Endodermal cell (in vitro differentiated cells): Measurements from ENCODE around the gene ALAS1. TPM values are rescaled to one million over a fixed set of nuclear protein-coding genes. Genes with fewer than 3 reads are reported as not detected.
A peak's percentile ranks its signal among the peaks of the same experiment; 100 is the strongest.
"Not testable (repeated sequence)": the region's sequence is repeated elsewhere in the genome, so short reads cannot be mapped to it uniquely, and the experiment has no call there.

Source experiments
- DNase-seq: peaks from one replicate; pipeline ENCODE4 v3.0.0-alpha.2; 2017
- H3K27ac ChIP-seq: 2 replicates; pipeline ENCODE4 v1.5.1; 2013; ENCODE audit warnings: mild to moderate bottlenecking, low read depth, low read length, moderate library complexity
- H3K27me3 ChIP-seq: 2 replicates; pipeline ENCODE4 v1.6.1; 2013; ENCODE audit warnings: mild to moderate bottlenecking, low read length, moderate library complexity; ENCODE audit not compliant: insufficient read depth, control insufficient read depth, poor library complexity, severe bottlenecking
- H3K36me3 ChIP-seq: 2 replicates; pipeline ENCODE4 v1.7.0; 2013; ENCODE audit warnings: mild to moderate bottlenecking, low read length, moderate library complexity; ENCODE audit not compliant: control insufficient read depth, insufficient read depth
- H3K4me1 ChIP-seq: one replicate; pipeline ENCODE4 v1.7.0; 2013; ENCODE audit warnings: low read length; ENCODE audit not compliant: control insufficient read depth, insufficient read depth
- H3K4me3 ChIP-seq: 2 replicates; pipeline ENCODE4 v1.5.1; 2013; ENCODE audit warnings: mild to moderate bottlenecking, low read length, moderate library complexity
- H3K9ac ChIP-seq: 2 replicates; pipeline ENCODE4 v1.6.1; 2013; ENCODE audit warnings: mild to moderate bottlenecking, low read length, moderate library complexity; ENCODE audit not compliant: poor library complexity, severe bottlenecking; ENCODE audit errors: extremely low read depth
- H3K9me3 ChIP-seq: 2 replicates; pipeline ENCODE4 v1.6.1; 2013; ENCODE audit warnings: mild to moderate bottlenecking, low read length, moderate library complexity; ENCODE audit not compliant: control insufficient read depth
- H3K27ac Mint-ChIP-seq: 2 replicates; pipeline ENCODE4 v1.8.0; 2020; ENCODE audit warnings: mixed read lengths
- H3K27me3 Mint-ChIP-seq: 2 replicates; pipeline ENCODE4 v1.8.0; 2021; ENCODE audit warnings: mild to moderate bottlenecking, mixed read lengths; ENCODE audit not compliant: insufficient read depth
- H3K36me3 Mint-ChIP-seq: 2 replicates; pipeline ENCODE4 v1.8.0; 2020; ENCODE audit warnings: low read depth, mixed read lengths
- H3K4me1 Mint-ChIP-seq: 2 replicates; pipeline ENCODE4 v1.8.0; 2020; ENCODE audit warnings: mixed read lengths
- H3K4me3 Mint-ChIP-seq: 2 replicates; pipeline ENCODE4 v1.8.0; 2020; ENCODE audit warnings: mild to moderate bottlenecking, moderate library complexity, mixed read lengths
- H3K9me3 Mint-ChIP-seq: 2 replicates; pipeline ENCODE4 v1.8.0; 2020; ENCODE audit warnings: mild to moderate bottlenecking, mixed read lengths
- WGBS, 2 experiments: methylation state at CpG; one replicate each; pipeline versions ENCODE4 v1.1.5 to v1.1.7; 2013; ENCODE audit warnings: missing lambda C conversion rate in 2 of 2, mixed read lengths in 1 of 2; ENCODE audit not compliant: insufficient coverage in 1 of 2, insufficient read length in 1 of 2; 5-methylcytosine and 5-hydroxymethylcytosine counted together
- total RNA-seq, 2 donors: library from RNA; stranded (reverse); fragmentation: NEBNext Ultra II Directional in 1 of 2; extraction: Animal tissue kit (Norgen Biotek cat#: 25700) in 1 of 2; gene quantifications; 2 replicates in 1 of 2; 3 replicates in 1 of 2; pipeline ENCODE4 v1.2.1, GENCODE V29; 2021
- TF ChIP-seq, protein P1 (sequence below): fragments of 200-600 bp; sonication (generic); conservative IDR thresholded peaks from 2 replicates; pipeline ENCODE4 v1.5.0; 2021; ENCODE audit warnings: antibody characterized with exemption, mild to moderate bottlenecking

Gene ALAS1
- total RNA-seq, 2 donors from 2014 or later, result 33.6 to 50.1 TPM

DNA sequence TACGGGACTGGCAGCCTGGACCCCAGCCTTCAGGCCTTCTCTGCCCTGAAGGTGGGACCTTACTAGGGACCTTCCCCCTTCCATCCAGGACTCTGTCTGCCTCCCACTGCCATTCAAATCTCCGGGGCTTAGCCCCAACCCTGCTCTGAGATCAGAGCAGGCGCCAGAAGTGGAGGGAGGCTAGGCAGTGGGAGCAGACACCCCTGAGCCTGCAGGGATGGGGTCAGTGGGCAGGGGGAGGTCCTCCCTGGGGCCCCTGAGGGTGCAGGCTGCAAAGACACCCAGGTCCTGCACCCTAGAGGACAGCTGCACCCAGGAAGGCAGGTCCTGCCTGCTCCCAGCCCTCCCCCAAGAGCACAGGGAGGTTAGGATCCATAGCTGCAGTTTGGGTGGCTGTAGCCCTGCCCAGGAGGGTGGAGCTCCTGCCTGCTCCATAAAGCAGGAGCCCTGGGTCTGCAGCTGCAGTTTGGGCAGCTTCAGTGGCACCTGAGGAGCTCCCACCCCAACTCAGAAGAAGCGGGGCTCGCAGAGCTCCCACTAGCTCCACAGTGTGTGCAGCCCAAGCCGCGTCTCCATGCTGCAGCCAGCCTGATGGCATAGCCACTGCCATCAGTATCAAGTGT lies 35.6 kb upstream of the ALAS1 start:
- Histone ChIP-seq H3K36me3 (no peaks in the 10 kb centered on the region), H3K4me1 (no peaks in the 10 kb centered on the region), H3K4me3 (no peak overlapping the region), H3K27me3 (no peaks in the 10 kb centered on the region), H3K9me3 (peaks cover 14% of the 10 kb centered on the region), H3K9ac (no peak overlapping the region), H3K27ac (no peak overlapping the region)
- peaks cover 1% of the 10 kb centered on the region for H3K4me1 Mint-ChIP-seq
- H3K27ac Mint-ChIP-seq, result no peak overlapping the region
- H3K4me3 Mint-ChIP-seq, result no peak overlapping the region
- H3K36me3 Mint-ChIP-seq, result no peaks in the 10 kb centered on the region
- 87 to 96% methylated on average over 3 to 7 of the region's 7 CpGs for WGBS, 2 experiments
- TF ChIP-seq, protein P1, sequence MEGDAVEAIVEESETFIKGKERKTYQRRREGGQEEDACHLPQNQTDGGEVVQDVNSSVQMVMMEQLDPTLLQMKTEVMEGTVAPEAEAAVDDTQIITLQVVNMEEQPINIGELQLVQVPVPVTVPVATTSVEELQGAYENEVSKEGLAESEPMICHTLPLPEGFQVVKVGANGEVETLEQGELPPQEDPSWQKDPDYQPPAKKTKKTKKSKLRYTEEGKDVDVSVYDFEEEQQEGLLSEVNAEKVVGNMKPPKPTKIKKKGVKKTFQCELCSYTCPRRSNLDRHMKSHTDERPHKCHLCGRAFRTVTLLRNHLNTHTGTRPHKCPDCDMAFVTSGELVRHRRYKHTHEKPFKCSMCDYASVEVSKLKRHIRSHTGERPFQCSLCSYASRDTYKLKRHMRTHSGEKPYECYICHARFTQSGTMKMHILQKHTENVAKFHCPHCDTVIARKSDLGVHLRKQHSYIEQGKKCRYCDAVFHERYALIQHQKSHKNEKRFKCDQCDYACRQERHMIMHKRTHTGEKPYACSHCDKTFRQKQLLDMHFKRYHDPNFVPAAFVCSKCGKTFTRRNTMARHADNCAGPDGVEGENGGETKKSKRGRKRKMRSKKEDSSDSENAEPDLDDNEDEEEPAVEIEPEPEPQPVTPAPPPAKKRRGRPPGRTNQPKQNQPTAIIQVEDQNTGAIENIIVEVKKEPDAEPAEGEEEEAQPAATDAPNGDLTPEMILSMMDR, result no peak
- peaks cover 25% of the 10 kb centered on the region for H3K9me3 Mint-ChIP-seq
- DNase-seq, result no peak
- H3K27me3 Mint-ChIP-seq, result no peaks in the 10 kb centered on the region

DNA sequence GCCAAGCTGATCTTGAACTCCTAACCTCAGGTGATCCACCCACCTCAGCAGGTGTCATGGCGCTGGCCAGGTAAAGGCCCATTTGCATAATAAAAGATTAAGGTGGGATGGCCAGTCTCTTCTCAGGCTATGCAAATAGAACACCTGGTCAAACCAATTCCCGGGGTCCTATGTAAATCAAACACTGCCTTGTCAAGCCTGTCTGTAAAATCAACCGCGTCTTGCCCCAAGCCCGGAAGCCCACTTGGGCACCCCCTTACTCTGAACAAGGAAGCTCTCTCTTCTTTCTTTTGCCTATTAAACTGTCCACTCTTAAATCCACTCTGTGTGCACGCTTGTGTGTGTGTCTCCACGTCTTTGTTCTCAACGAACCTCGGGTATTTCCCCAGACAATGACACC lies 30.7 kb upstream of the ALAS1 start:
- Mint-ChIP-seq H3K36me3 (no peaks in the 10 kb centered on the region), H3K9me3 (peaks cover 25% of the 10 kb centered on the region), H3K4me3 (no peak overlapping the region), H3K4me1 (peaks cover 8% of the 10 kb centered on the region), H3K27me3 (no peaks in the 10 kb centered on the region), H3K27ac (peak overlapping the region; percentile 6)
- peak; percentile 66 for DNase-seq
- Histone ChIP-seq H3K9me3 (peaks cover 14% of the 10 kb centered on the region), H3K36me3 (no peaks in the 10 kb centered on the region), H3K9ac (no peak overlapping the region), H3K27ac (no peak overlapping the region), H3K4me3 (no peak overlapping the region), H3K4me1 (no peaks in the 10 kb centered on the region), H3K27me3 (no peaks in the 10 kb centered on the region)
- WGBS, 2 experiments, result 74 to 88% methylated on average over 5 to 9 of the region's 9 CpGs
- TF ChIP-seq, protein P1, result no peak

DNA sequence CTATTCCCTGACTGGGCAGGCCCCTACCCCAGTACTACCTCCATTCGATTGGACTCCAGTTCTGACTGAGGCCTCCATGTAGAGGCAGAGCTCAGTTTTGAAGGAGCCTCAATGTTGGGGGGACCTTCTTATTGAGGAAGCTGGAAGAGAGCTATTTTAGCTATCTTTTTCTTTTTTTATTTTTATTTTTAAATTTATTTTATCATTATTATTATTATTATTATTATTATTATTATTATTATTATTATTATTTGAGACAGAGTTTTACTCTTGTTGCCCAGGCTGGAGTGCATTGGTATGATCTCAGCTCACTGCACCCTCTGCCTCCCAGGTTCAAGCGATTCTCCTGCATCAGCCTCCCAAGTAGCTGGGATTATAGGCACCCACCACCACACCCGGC lies 27.7 kb upstream of the ALAS1 start:
- not testable (repeated sequence) for H3K9me3 Mint-ChIP-seq, H3K27me3 Mint-ChIP-seq, H3K4me1 ChIP-seq, H3K36me3 Mint-ChIP-seq, H3K4me1 Mint-ChIP-seq, H3K4me3 Mint-ChIP-seq, DNase-seq, H3K27me3 ChIP-seq, H3K9me3 ChIP-seq, H3K27ac Mint-ChIP-seq, H3K4me3 ChIP-seq, H3K9ac ChIP-seq, H3K27ac ChIP-seq, H3K36me3 ChIP-seq
- WGBS, 2 experiments, result 98 to 100% methylated on average over 2 to 3 of the region's 3 CpGs
